Prostate gland (tissue), 2 donors: ENCODE results near the gene DOCK4.

ENCODE experiments used
- CTCF ChIP-seq, 4 experiments: fragments of 200-600 bp in 2 of 4; fragments of 450-650 bp in 2 of 4; sonication (generic) in 2 of 4; IDR thresholded peaks; 1 replicate in 3 of 4; 2 replicates in 1 of 4; pipeline ENCODE4 v1.5.1; 2016 to 2019; ENCODE audit warnings: antibody characterized with exemption in 4 of 4, mild to moderate bottlenecking in 2 of 4, moderate library complexity in 2 of 4
- POLR2A ChIP-seq: fragments of 450-650 bp; IDR thresholded peaks from one replicate; pipeline ENCODE4 v1.6.1; 2016; ENCODE audit warnings: antibody characterized with exemption, mild to moderate bottlenecking
- POLR2AphosphoS5 ChIP-seq: sonication (generic); formaldehyde crosslinking; IDR thresholded peaks from one replicate; pipeline ENCODE4 v1.6.1; 2017; ENCODE audit warnings: antibody characterized with exemption

GRCh38 chr7:111878785-111879184, 327.4 kb downstream of the DOCK4 start:
- TF ChIP-seq POLR2A (no peak), CTCF (IDR thresholded peaks at IDR 0.05) (no peak), POLR2AphosphoS5 (no peak)
